GM21825 (cell line): Measurements from ENCODE around the gene JMJD1C.
"Not testable (repeated sequence)": the region's sequence is repeated elsewhere in the genome, so short reads cannot be mapped to it uniquely, and the experiment has no call there.

Experiments used
- ATAC-seq: cut with Tn5 transposase; IDR thresholded peaks from one replicate; pipeline ENCODE4 v1.9.1; 2021; ENCODE audit warnings: mild to moderate bottlenecking, moderate library complexity; ENCODE audit not compliant: unreplicated experiment

JMJD1C gene

DNA sequence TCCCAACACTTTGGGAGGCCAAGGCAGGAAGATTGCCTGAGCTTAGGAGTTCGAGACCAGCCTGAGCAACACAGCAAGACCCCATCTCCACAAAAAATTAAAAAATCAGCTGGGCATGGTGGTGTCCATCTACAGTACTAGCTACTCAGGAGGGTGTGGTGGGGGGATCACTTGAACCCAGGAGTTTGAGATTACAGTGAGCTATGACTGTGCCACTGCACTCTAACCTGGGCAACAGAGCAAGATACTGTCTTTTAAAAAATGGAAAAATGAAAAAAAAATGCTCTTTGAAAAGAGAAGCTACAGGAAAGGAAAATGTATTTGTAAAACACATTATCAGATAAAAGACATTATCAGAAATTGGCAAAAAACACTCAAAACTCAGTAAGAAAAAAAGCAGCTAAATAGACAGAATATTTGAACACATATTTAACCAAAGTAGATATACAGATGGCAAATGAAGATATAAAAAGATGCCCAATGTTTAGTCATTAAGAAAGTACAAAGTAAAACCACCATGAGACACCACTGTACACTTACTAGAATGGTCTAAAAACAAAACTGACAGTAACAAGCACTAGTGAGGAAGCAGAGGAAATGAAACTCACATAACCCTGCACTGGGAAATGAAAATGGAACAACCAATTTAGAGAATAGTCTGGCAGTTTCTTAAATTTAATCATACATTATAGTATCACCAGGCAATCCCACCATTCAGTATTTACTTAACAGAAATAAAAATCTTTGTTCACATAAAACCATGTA lies 292.1 kb downstream of the JMJD1C start:
- peak; percentile 98 for ATAC-seq

DNA sequence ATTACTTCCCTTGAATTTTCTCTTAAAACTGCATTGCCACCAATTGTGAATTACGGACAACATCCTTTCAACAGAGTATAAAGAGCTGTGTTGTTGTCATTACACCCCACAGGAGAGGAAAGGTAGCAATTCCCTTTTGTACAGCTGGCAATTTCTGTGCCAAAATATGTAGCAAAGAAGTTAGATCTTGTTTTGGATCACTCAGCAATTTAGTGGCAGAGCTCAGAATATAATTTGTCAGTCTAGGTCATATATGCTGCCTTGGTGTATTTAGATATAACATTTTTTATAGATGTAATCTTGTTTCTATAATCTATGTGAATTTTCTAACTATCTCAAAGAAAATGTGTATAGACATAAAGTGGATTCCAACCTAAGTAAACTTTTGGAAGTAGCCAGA lies 293.9 kb downstream of the JMJD1C start:
- ATAC-seq: no peak

- no peak for ATAC-seq
These were observed 294.4 kb downstream of the JMJD1C start for GRCh38 chr10:63171255-63171855.

DNA sequence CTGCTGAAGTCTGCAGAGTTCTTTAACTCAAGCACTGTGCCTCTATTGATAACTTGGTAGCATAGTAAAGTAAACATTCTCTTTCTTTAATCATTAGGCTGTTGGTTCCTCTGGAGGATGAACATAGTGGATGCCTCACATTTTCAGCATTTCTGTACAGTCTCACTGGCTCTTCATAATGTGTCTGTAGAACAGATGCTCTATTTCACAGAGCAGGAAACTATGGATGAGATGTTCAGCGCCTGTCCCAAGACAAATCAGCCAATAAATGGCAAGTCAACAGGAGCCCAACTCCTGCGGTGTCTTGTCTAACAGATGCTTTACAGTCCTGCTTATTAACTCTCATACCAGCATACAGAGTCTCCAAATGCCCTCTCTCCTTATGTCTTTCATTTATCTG lies 296.2 kb downstream of the JMJD1C start:
- no peak for ATAC-seq

DNA sequence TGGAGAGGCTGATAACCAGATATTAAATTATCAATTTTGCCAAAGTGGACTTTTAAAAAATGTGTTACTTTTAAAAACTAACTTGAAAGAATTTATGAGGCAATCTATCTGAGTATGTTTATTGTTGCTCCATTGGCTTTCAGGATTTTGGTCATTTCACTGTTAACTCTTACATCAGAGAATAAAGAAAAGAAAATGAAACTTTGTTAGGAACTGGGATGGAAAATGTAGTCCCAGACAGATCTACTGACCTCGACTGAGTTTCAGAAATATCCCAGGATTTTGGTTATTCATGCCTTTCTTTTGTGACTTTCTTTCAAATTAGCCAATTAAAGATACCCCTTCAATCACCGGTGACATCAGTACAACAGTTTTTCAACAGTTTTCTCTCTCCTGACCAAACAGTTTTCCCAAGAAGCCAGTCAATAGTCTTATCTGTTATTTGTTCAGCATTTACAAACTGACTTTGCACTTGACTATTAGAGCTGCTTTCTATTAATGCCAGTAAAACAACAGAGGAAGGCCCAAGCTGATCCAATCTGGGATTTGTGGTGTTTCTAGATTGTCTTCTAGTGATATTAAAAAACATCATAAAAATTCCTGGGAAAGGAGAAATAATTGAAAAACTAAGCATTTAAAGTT lies 296.8 kb downstream of the JMJD1C start:
- ATAC-seq: no peak

GRCh38 chr10:63166742-63167258 lies 299.0 kb downstream of the JMJD1C start:
- ATAC-seq: peak; percentile 60

DNA sequence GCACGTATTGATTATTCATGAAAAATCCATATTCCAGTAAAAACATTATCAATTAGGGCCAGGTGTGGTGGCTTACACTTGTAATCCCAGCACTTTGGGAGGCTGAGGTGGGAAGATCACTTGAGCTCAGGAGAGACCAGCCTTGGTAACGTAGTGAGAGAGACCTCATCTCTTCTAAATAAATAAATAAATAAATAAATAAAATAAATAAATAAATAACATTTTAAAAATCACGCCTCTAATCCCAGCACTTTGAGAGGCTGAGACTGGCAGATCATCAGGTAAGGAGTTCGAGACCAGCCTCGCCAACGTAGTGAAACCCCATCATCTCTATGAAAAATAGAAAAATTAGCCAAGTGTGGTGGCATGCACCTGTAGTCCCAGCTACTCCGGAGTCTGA lies 300.5 kb downstream of the JMJD1C start:
- ATAC-seq: no peak

DNA sequence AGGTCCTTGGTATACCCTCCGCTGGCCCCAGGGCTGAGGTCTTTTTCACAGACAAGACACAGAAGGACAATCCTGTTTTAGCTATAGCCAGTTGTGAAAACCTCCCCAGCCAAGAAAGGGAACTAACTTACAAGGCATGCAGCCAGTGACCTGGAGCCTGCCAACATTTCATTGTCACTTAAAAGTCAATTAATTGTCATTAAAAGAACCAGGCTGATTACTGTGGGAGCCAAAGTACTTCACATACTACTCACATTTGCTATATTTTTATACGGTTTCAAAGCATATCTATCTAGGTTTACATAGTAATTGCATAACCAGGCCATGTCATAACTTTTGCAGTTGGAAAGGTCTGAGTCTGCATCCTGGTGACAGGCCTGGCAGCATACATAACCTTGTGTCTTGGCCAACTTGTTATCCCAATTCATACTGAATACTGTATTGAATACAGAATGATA lies 301.6 kb downstream of the JMJD1C start:
- ATAC-seq: no peak

- no peak for ATAC-seq
These were observed 304.2 kb downstream of the JMJD1C start for GRCh38 chr10:63161592-63161991.

DNA sequence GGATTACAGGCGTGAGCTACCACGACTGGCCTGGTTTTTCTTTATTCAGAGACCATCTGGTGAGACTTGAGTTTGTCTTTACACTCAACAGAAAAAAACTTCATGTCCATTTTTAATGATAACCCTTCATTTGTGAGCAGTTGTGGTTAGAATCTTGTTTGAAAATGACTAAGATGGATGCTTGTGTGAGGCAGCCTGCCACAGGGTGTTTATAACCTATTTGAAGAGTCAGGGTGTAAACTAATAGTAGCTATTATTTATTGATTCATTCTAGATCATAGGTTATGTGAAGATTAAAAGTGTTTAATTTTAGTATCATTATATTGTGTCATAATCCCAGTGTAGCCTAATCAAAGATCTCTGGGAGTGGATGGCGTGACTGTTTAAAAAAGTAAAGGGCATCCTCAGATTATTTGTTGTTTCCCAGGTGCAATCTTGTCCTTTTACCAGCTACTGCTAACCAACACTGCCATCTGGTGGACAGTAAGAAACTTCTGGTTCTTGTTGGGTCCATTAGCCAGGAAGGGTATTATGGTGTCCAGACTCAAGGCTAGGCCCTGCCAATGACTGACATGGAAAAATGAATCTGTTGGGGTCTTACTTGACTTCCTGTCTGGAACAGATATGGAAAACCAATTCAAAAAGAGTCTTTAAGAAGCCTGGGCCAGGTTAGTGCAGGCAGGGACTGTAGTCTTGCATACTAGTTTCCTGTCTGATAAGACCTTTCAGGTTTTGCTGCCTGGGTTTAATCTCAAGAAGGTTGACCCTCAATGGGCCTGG lies 307.7 kb downstream of the JMJD1C start:
- ATAC-seq: peak; percentile 65

DNA sequence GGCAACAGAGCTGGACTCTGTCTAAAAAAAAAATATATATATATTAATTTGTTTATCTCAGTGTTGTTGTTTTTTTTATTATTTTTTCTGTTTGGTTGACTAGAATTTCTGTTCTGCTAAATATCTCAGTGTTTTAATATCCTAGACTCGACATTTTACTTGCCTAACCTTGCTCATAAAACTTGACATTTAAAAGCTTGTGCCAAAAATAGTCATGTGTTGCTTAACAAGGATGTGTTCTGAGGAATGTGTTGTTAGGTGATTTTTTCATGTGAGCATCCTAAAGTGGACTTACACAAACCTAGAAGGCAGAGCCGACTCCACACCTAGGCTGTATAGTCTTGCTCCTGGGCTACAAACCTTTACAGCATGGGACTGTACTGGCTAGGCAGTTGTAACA lies 309.5 kb downstream of the JMJD1C start:
- no peak for ATAC-seq

- ATAC-seq: no peak
These were observed 310.3 kb downstream of the JMJD1C start for GRCh38 chr10:63155388-63156020.

DNA sequence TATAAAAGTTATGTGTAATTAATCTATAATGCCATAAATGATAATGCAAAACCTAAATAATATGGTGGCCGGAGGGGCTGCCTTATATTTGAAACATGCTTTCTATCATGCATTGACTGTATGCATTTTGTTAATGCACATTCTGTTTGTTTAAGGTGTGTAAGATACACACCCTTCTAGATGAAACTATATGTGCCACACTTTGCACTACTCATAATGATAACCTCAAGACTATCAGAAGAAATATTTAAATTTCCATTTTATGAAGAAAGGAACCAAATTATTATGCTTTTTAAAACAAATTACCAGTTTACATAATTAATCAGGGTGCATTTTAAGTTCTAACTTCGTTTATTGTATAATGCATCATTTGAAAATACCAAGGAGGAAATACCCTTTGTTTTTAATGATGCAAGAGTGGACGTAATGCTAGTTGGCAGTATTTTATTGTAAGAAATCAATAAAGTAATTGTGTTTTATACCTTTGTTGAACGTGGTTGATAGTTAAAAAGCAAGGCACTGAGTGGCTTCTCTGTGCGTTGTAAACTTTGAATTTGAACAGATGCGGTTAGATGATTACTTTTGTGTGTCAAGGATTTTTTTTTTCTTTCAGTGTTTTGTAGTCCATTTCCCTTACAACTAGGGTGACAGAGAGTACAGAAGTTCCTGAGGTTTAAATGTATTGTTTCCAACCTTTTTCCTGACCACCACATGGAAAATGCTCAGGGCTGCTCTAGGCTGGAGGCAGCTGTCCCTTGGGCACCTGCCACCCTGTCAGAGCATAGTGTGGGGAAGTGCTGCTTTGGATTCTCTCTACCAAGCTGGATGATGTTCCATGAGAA lies 311.0 kb downstream of the JMJD1C start:
- no peak for ATAC-seq

DNA sequence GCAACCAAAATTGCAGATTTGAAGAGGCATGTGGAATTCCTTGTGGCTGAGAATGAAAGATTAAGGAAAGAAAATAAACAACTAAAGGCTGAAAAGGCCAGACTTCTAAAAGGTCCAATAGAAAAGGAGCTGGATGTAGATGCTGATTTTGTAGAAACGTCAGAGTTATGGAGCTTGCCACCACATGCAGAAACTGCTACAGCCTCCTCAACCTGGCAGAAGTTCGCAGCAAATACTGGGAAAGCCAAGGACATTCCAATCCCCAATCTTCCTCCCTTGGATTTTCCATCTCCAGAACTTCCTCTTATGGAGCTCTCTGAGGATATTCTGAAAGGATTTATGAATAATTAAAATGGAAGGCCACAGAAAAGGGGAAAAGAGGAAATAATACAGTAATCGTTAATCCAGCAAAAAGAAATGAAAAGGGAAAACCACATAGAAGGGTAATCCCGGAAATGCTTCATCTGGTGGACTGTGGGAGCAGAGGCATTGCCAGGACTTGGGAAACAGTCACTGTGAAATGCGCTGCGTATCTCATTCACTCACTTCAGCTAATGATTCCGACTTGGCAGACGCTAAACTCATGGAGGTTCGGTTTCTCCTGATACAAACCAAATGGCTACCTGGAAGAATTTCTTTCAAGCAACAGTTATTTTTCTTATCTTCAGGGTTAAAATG lies 311.8 kb downstream of the JMJD1C start:
- not testable (repeated sequence) for ATAC-seq

GRCh38 chr10:63150745-63151144 lies 315.0 kb downstream of the JMJD1C start:
- no peak for ATAC-seq

GRCh38 chr10:63146503-63146902 lies 319.3 kb downstream of the JMJD1C start:
- no peak for ATAC-seq

DNA sequence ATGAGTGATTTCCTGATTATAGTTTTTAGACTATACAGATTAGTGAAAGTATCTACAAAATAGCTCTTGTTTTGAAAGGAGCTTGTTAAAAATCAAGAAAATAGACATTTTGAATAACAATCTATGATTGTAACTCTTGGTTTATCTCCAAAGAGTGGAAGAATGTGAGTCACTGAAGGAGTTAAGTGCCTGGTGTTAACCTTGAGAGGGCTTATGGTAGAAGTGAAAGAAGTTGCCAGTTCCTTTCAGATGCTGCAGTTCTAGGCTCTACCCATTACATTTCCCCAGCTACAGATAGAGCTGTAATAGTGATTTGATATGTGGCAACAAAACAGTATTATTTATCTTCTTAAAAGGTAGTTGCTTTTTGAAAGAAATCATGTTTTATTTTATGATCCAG lies 320.0 kb downstream of the JMJD1C start:
- no peak for ATAC-seq

DNA sequence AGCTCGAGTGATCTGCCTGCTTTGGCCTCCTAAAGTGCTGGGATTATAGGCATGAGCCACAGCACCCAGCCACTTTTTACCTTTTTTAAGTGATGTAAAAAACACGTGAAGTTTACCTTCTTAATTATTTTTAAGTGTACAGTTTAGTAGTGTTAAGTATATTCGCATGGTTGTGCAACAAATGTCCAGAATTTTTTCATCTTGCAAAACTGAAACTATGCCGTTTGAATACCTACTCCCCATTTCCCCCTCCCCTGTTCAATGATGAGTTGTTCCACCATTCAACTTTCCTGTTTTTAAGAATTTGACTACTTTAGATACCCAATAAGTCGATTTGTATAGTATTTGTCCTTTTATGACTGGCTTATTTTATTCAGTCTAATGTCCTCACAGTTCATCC lies 321.8 kb downstream of the JMJD1C start:
- no peak for ATAC-seq

DNA sequence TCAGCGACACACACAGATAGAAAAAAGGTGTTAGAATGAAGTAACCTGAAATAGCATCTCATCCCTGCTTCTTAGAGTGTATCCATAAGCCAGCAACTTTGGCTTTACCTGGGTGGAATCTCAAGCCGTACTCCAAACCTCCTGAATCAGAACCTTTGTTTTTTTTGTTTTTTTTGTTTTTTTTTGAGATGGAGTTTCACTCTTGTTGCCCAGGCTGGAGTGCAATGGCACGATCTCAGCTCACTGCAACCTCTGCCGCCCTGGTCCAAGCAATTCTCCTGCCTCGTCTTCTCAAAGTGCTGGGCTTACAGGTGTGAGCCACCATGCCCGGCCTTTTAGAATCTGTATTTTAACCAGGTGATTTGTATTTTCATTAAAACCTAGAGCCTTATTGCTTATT lies 323.6 kb downstream of the JMJD1C start:
- ATAC-seq: no peak
